H9 (cell line): ENCODE data around the gene PNPO. TPM values are rescaled to one million over a fixed set of nuclear protein-coding genes. Genes with fewer than 3 reads are reported as not detected.

Source experiments
- DNase-seq: peaks from one replicate; pipeline ENCODE4 v3.0.0-alpha.2; 2017
- H2AFZ ChIP-seq: one replicate; pipeline ENCODE4 v1.6.1; 2013; ENCODE audit warnings: mild to moderate bottlenecking, low read length, control low read depth, moderate library complexity
- H2AK5ac ChIP-seq: 2 replicates; pipeline ENCODE4 v1.6.1; 2013; ENCODE audit warnings: low read length, control low read depth, mixed read lengths; ENCODE audit not compliant: insufficient read length
- H2BK120ac ChIP-seq: one replicate; pipeline ENCODE4 v1.6.1; 2013; ENCODE audit warnings: low read depth, mild to moderate bottlenecking, low read length, control low read depth, inconsistent platforms; ENCODE audit not compliant: poor library complexity, severe bottlenecking
- H2BK12ac ChIP-seq: 2 replicates; pipeline ENCODE4 v1.6.1; 2013; ENCODE audit warnings: low read length, control low read depth, mixed read lengths, low read depth; ENCODE audit not compliant: insufficient read length
- H2BK15ac ChIP-seq: 2 replicates; pipeline ENCODE4 v1.6.1; 2013; ENCODE audit warnings: low read depth, low read length, control low read depth
- H2BK20ac ChIP-seq: one replicate; pipeline ENCODE4 v1.6.1; 2013; ENCODE audit warnings: low read depth, mild to moderate bottlenecking, low read length, control low read depth, inconsistent platforms; ENCODE audit not compliant: poor library complexity, severe bottlenecking
- H2BK5ac ChIP-seq: 2 replicates; pipeline ENCODE4 v1.6.1; 2013; ENCODE audit warnings: low read length, control low read depth, mixed read lengths; ENCODE audit not compliant: insufficient read length
- H3K14ac ChIP-seq: 2 replicates; pipeline ENCODE4 v1.6.1; 2013; ENCODE audit warnings: low read length, control low read depth; ENCODE audit not compliant: insufficient read depth
- H3K18ac ChIP-seq: 2 replicates; pipeline ENCODE4 v1.6.1; 2013; ENCODE audit warnings: low read depth, mild to moderate bottlenecking, mixed read lengths, low read length, control low read depth; ENCODE audit not compliant: insufficient read length
- H3K23ac ChIP-seq: 2 replicates; pipeline ENCODE4 v1.6.1; 2013; ENCODE audit warnings: low read length, control low read depth, mixed read lengths, low read depth; ENCODE audit not compliant: insufficient read length
- H3K23me2 ChIP-seq: 2 replicates; pipeline ENCODE4 v1.6.1; 2013; ENCODE audit warnings: low read depth, mild to moderate bottlenecking, mixed read lengths, low read length, control low read depth; ENCODE audit not compliant: insufficient read length, poor library complexity, severe bottlenecking
- H3K27ac ChIP-seq: 2 replicates; pipeline ENCODE4 v1.5.1; 2013; ENCODE audit warnings: low read length, control low read depth, mixed read lengths, low read depth; ENCODE audit not compliant: insufficient read length
- H3K27me3 ChIP-seq: 2 replicates; pipeline ENCODE4 v1.6.1; 2013; ENCODE audit warnings: low read length, control low read depth, inconsistent platforms; ENCODE audit not compliant: insufficient read depth
- H3K4ac ChIP-seq: 2 replicates; pipeline ENCODE4 v1.6.1; 2013; ENCODE audit warnings: low read depth, mild to moderate bottlenecking, control low read depth, inconsistent platforms, low read length, moderate library complexity
- H3K4me1 ChIP-seq: 2 replicates; pipeline ENCODE4 v1.6.1; 2013; ENCODE audit warnings: low read length, control low read depth, inconsistent platforms; ENCODE audit not compliant: insufficient read depth
- H3K4me2 ChIP-seq: 2 replicates; pipeline ENCODE4 v1.6.1; 2013; ENCODE audit warnings: low read length, control low read depth, mixed read lengths; ENCODE audit not compliant: insufficient read length, insufficient read depth
- H3K56ac ChIP-seq: 2 replicates; pipeline ENCODE4 v1.6.1; 2013; ENCODE audit warnings: low read depth, mild to moderate bottlenecking, mixed read lengths, low read length, control low read depth; ENCODE audit not compliant: insufficient read length
- H3K79me1 ChIP-seq: 2 replicates; pipeline ENCODE4 v1.6.1; 2013; ENCODE audit warnings: low read depth, mild to moderate bottlenecking, moderate library complexity, low read length, control low read depth, inconsistent platforms; ENCODE audit not compliant: insufficient read depth, poor library complexity, severe bottlenecking
- H3K79me2 ChIP-seq: 2 replicates; pipeline ENCODE4 v1.6.1; 2013; ENCODE audit warnings: low read length, control low read depth, inconsistent platforms; ENCODE audit not compliant: insufficient read depth
- H3K9ac ChIP-seq: 2 replicates; pipeline ENCODE4 v1.6.1; 2013; ENCODE audit warnings: low read length, control low read depth, mixed read lengths; ENCODE audit not compliant: insufficient read length; ENCODE audit errors: extremely low read depth
- H3K9me3 ChIP-seq: one replicate; pipeline ENCODE4 v1.6.1; 2013; ENCODE audit warnings: low read depth, low read length, inconsistent platforms; ENCODE audit not compliant: control insufficient read depth
- H3T11ph ChIP-seq: one replicate; pipeline ENCODE4 v1.6.1; 2013; ENCODE audit warnings: mild to moderate bottlenecking, low read length, control low read depth, inconsistent platforms
- H4K20me1 ChIP-seq: one replicate; pipeline ENCODE4 v1.6.1; 2013; ENCODE audit not compliant: control insufficient read depth, insufficient read length, insufficient read depth
- H4K5ac ChIP-seq: 2 replicates; pipeline ENCODE4 v1.6.1; 2013; ENCODE audit warnings: low read depth, mild to moderate bottlenecking, mixed read lengths, low read length, control low read depth; ENCODE audit not compliant: insufficient read length
- H4K8ac ChIP-seq: replicated peaks from 2 replicates; pipeline ENCODE4 v1.6.1; 2013; ENCODE audit warnings: low read length, control low read depth, mixed read lengths, low read depth; ENCODE audit not compliant: insufficient read length
- H4K91ac ChIP-seq: 2 replicates; pipeline ENCODE4 v1.6.1; 2013; ENCODE audit warnings: low read depth, mild to moderate bottlenecking, moderate library complexity, mixed read lengths, low read length, control low read depth; ENCODE audit not compliant: insufficient read length
- H3K27ac Mint-ChIP-seq, 3 experiments: 2 replicates in 2 of 3; 3 replicates in 1 of 3; pipeline ENCODE4 v1.8.0; 2020 to 2021; ENCODE audit warnings: mixed read lengths in 3 of 3, mild to moderate bottlenecking in 1 of 3, moderate library complexity in 1 of 3
- H3K27me3 Mint-ChIP-seq: 2 replicates; pipeline ENCODE4 v1.8.0; 2021; ENCODE audit warnings: low read depth, mild to moderate bottlenecking, moderate library complexity, mixed read lengths
- H3K36me3 Mint-ChIP-seq, 3 experiments: 2 replicates in 2 of 3; 3 replicates in 1 of 3; pipeline ENCODE4 v1.8.0; 2020 to 2021; ENCODE audit warnings: low read depth in 3 of 3, mixed read lengths in 3 of 3; ENCODE audit not compliant: insufficient read depth in 1 of 3
- H3K4me1 Mint-ChIP-seq, 2 experiments: 2 replicates each; pipeline ENCODE4 v1.8.0; 2020; ENCODE audit warnings: mixed read lengths in 2 of 2
- H3K4me3 Mint-ChIP-seq, 2 experiments: 2 replicates in 1 of 2; 3 replicates in 1 of 2; pipeline ENCODE4 v1.8.0; 2020 to 2021; ENCODE audit warnings: mild to moderate bottlenecking in 2 of 2, mixed read lengths in 2 of 2, moderate library complexity in 1 of 2
- H3K9me3 Mint-ChIP-seq, 2 experiments: 2 replicates in 1 of 2; 3 replicates in 1 of 2; pipeline ENCODE4 v1.8.0; 2020; ENCODE audit warnings: mild to moderate bottlenecking in 2 of 2, mixed read lengths in 2 of 2, moderate library complexity in 1 of 2
- WGBS: extraction: QIAGEN DNeasy Blood & Tissue Kit; methylation state at CpG from one replicate; pipeline ENCODE4 v1.1.7; 2013; ENCODE audit warnings: missing lambda C conversion rate, low lambda C conversion rate, mixed read lengths; ENCODE audit not compliant: insufficient read length; ENCODE audit errors: extremely low coverage; 5-methylcytosine and 5-hydroxymethylcytosine counted together
- total RNA-seq: library from RNA; stranded (reverse); gene quantifications from 2 replicates; pipeline ENCODE4 v1.2.1, GENCODE V29; 2021
- TF ChIP-seq, protein P1 (sequence below): fragments of 200-600 bp; sonication (generic); conservative IDR thresholded peaks from 3 replicates; pipeline ENCODE4 v1.8.0; 2021; ENCODE audit warnings: antibody characterized with exemption, mild to moderate bottlenecking

The PNPO gene
- total RNA-seq, 1 experiment from 2014 or later, result 6.7 TPM

DNA sequence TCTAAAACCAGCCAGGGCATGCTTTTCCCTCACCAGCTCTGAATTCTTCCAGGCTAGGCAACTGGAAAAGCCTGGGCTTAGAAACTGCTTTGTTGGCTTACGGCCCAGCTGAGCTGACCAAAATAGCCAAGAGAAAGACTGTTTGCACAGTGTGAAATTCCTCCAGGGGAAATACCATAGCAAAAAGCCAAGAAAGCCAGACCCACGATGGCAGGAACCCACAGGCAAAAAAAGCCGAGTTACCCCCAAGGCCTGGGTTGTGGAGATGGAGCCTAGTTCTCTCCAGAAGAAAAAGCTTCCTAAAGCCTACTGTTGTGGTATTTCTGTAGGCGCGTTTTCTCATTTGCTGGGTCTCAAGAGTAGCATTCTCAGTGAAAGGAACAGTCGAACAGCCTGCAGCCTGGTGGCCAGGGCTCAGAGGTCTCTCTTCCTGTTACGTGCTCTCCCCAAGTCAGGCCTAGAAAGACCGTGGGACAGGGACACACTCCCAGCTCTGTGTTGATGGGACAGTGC, 36.1 kb upstream of the PNPO start:
- Histone ChIP-seq H3K27me3 (no peaks in the 10 kb centered on the region), H4K8ac (no peak overlapping the region), H2BK20ac (no peak overlapping the region), H3K23ac (no peak overlapping the region), H4K20me1 (no peaks in the 10 kb centered on the region), H3K4ac (no peak overlapping the region), H3K79me2 (no peaks in the 10 kb centered on the region), H3K18ac (no peak overlapping the region), H3K27ac (no peak overlapping the region), H3T11ph (no peak overlapping the region), H3K56ac (no peak overlapping the region), H3K4me1 (peaks cover 6% of the 10 kb centered on the region; the same call in 1 of the 2 replicates), H4K5ac (no peak overlapping the region), H3K4me2 (no peak overlapping the region), H2AFZ (no peak overlapping the region), H2AK5ac (no peak overlapping the region), H3K23me2 (no peaks in the 10 kb centered on the region), H4K91ac (no peak overlapping the region), H3K14ac (no peak overlapping the region), H2BK12ac (no peak overlapping the region), H2BK5ac (no peak overlapping the region), H3K79me1 (no peaks in the 10 kb centered on the region), H3K9me3 (no peaks in the 10 kb centered on the region), H2BK120ac (no peak overlapping the region), H2BK15ac (no peak overlapping the region), H3K9ac (no peak overlapping the region)
- TF ChIP-seq, protein P1, sequence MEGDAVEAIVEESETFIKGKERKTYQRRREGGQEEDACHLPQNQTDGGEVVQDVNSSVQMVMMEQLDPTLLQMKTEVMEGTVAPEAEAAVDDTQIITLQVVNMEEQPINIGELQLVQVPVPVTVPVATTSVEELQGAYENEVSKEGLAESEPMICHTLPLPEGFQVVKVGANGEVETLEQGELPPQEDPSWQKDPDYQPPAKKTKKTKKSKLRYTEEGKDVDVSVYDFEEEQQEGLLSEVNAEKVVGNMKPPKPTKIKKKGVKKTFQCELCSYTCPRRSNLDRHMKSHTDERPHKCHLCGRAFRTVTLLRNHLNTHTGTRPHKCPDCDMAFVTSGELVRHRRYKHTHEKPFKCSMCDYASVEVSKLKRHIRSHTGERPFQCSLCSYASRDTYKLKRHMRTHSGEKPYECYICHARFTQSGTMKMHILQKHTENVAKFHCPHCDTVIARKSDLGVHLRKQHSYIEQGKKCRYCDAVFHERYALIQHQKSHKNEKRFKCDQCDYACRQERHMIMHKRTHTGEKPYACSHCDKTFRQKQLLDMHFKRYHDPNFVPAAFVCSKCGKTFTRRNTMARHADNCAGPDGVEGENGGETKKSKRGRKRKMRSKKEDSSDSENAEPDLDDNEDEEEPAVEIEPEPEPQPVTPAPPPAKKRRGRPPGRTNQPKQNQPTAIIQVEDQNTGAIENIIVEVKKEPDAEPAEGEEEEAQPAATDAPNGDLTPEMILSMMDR, result no peak
- Mint-ChIP-seq H3K36me3 (peaks cover 0 to 14% (median 12%) of the 10 kb centered on the region in 3 experiments; a peak in 5 of 7 replicates), H3K27me3 (no peaks in the 10 kb centered on the region), H3K4me1 (peaks cover 33 to 38% of the 10 kb centered on the region in 2 experiments), H3K27ac (peak overlapping the region in 1 of 3 experiments; percentile 0; a peak in 3 of 7 replicates), H3K9me3 (no peaks in the 10 kb centered on the region), H3K4me3 (no peak overlapping the region)
- no CpG with 5 or more reads among the region's 8 CpGs for WGBS
- no peak for DNase-seq
